GM10847 (cell line): ENCODE data around the gene TFAP2E.

Experiments
- POLR2A ChIP-seq: IDR thresholded peaks from 2 replicates; pipeline ENCODE4 v1.6.1; 2011; ENCODE audit not compliant: insufficient read length; ENCODE audit errors: extremely low read depth

TFAP2E gene

GRCh38 chr1:35637401-35637809, 64.3 kb downstream of the TFAP2E start:
- no peak for TF ChIP-seq POLR2A

DNA sequence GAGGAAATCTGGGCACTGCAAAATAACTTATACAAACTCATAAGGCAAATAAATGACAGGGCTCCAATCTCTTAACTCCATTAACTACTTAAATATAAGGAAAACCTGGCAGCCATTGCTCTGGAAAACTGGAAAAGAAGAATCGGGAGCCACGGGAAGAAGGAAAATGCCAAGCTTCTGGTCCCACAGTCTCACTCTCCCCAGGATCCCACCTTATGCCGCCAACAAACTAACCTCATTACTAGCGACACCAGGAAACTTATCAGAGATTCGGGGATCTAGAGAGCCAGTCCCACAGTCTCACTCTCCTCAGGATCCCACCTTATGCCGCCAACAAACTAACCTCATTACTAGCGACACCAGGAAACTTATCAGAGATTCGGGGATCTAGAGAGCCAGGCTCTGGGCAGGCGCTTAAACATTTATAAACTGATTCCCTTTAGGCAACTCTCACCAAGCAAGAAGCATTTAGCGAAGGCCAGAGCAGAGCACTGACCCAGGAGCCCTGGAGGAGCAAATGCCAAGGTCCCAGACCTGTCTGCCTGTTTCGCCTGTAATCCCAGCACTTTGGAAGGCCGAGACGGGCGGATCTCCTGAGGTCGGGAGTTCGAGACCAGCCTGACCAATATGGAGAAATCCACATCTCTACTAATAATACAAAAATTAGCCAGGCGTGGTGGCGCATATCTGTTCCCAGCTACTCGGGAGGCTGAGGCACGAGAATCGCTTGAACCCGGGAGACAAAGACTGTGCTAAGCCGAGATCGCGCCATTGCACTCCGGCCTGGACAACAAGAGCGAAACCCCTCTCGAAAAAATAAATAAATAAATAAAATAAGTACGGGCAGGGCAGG, 67.5 kb downstream of the TFAP2E start:
- no peak for TF ChIP-seq POLR2A

GRCh38 chr1:35641233-35641866, 68.2 kb downstream of the TFAP2E start, which contains the start of gene PSMB2:
Gene PSMB2, minus strand, starts transcription at chr1:35641526. Its CDS starts 94 bp downstream, at chr1:35641432.
- TF ChIP-seq POLR2A = peak; percentile 86

DNA sequence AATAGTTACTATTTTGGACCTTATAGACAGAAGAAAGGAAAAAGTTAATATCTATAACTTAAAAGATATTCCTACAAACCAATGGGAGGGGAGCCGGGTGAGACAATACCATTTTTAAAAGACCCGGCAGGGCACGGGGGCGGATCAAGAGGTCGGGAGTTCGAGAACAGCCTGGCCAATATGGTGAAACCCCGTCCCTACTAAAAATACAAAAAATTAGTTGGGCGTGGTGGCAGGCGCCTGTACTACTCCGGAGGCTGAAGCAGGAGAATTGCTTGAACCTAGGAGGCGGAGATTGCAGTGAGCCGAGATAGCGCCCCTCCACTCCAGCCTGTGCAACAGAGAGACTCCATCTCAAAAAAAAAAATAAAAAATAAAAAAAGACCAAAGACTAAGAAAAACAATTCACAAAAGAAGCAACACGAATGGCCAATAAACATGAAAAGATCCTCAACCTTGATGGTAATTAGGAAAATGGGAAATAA, 69.4 kb downstream of the TFAP2E start:
- TF ChIP-seq POLR2A = no peak

DNA sequence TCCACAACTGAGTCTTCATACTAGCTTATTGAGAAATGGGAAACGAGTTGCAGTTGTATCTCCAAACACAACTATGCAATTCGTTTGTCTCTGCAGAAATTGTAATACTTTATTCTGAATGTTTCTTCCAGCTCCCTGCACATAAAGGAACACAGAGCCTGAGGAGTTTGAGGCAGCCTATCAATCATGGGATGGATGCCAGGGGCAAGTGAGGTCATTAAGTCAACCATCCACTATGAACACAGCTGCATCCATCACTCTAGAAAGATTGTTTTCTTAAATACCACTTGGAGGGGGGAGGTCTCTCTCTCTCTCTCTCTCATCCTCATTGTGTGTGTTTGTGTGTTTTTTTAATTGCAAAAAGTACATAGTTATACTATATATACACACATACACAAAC, 71.1 kb downstream of the TFAP2E start:
- TF ChIP-seq POLR2A = no peak
